Activated CD4-positive, alpha-beta memory T cell treated with anti-CD3 and anti-CD28 coated beads for 36 hours (primary cell): ENCODE measurements around the gene NCK1. TPM values are rescaled to one million over a fixed set of nuclear protein-coding genes. Genes with fewer than 3 reads are reported as not detected.

Source experiments
- CTCF ChIA-PET: fragments of 350-600 bp; sonication (Branson Sonifier 250); formaldehyde crosslinking; loops from one replicate; lab custom pipeline; 2021; ENCODE audit warnings: antibody characterized with exemption, inconsistent platforms; lab: Charles Lee
- POLR2A ChIA-PET: fragments of 350-600 bp; sonication (Branson Sonifier 250); formaldehyde crosslinking; loops from one replicate; lab custom pipeline; 2021; ENCODE audit warnings: antibody characterized with exemption; lab: Charles Lee
- DNase-seq: peaks from one replicate; pipeline ENCODE4 v3.0.0-alpha.2; 2020
- H3K27ac Mint-ChIP-seq: one replicate; pipeline ENCODE4 v1.8.0; 2021; ENCODE audit warnings: mixed read lengths
- H3K27me3 Mint-ChIP-seq: one replicate; pipeline ENCODE4 v1.8.0; 2021; ENCODE audit warnings: mixed read lengths
- H3K36me3 Mint-ChIP-seq: one replicate; pipeline ENCODE4 v1.8.0; 2021; ENCODE audit warnings: mixed read lengths
- H3K4me1 Mint-ChIP-seq: one replicate; pipeline ENCODE4 v1.8.0; 2021; ENCODE audit warnings: low read depth, mixed read lengths
- H3K4me3 Mint-ChIP-seq: one replicate; pipeline ENCODE4 v1.8.0; 2021; ENCODE audit warnings: mild to moderate bottlenecking, mixed read lengths
- H3K9me3 Mint-ChIP-seq: one replicate; pipeline ENCODE4 v1.8.0; 2021; ENCODE audit warnings: mixed read lengths
- intact Hi-C: fragments of 100-400 bp; cut with micrococcal nuclease; formaldehyde crosslinking; loops from one replicate; pipeline ENCODE4 v1.15.1; 2023
- total RNA-seq, 2 experiments: library from RNA; stranded (reverse); gene quantifications; one replicate each; pipeline ENCODE4 v1.2.3, GENCODE V29; 2021

The NCK1 gene
- 10 to 100 TPM; 32.3 to 38.0 TPM for total RNA-seq

DNA sequence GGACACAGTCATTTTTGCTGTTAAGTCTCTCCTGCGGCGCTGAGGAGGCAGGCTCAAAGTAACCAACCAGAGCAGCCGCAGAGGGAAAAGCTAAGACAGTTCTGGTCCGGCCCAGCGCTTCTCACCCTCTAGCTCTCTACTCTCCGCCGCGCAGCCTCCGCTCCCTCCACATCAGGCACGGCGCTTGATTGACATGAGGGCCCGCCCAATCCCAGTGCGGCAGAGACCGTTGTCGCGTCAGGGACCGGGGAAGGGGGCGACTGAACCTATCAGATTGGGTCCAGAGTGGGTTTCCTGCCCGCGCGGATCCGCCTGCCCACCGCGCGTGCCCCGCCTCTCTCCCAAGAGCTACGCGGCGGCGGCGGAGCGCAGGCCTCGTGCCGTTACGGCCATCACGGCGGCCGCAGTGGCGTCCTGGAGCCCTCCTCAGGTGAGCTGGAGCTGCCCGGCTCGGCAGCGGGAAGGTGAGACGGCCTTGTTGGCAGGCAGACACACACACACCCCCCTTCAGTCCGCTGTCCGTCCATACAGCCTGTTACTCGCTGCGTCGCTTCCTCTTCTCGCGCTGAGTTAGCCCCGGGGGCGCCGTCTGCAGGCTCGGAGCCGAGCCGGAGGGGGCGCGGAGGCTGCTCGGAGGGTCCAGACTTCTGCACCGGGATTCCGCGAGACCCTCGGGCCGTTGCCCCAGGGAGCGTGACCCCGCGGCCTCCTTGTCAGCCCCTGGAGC lies at the start of gene NCK1:
NCK1 (plus strand) TSS at position 319 of the 727 bp plus-strand sequence. CDS start 65,794 bp downstream, outside the sequence.
- H3K4me3 Mint-ChIP-seq: peak within 1 kb of the TSS; percentile 94

DNA sequence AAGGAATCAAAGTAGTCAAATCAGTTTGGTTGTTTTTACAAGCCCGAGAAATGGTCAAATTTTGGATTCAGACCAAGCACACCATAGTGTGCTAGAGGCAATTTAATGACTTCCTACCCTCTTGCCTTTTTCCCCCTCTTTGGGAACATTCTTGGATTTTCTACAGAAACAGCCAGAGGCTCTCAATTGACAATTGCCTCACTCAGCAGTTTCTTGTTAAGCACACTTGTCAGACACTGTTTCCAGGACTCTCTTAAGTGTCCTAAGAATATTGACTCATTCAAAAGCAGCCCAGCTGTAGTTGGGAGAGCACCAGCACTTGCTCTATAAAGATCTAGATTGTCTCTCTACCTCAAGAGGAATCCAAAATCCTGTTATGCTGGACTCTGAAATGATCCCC lies 44.6 kb upstream of the NCK1 start:
- POLR2A ChIA-PET: no interaction called here
- intact Hi-C loops: loop anchor here (5.0 kb wide), 1 partner anchor 740 kb away; no protein-coding TSS in a partner anchor

More for the DNA sequence above, at the start of gene NCK1:
- Mint-ChIP-seq H3K9me3 (peaks cover 2% of the 10 kb centered on the region), H3K36me3 (peaks cover 17% of the 10 kb centered on the region), H3K4me1 (peaks cover 32% of the 10 kb centered on the region), H3K27me3 (no peaks in the 10 kb centered on the region), H3K27ac (peak within 1 kb of the TSS; percentile 95)
- CTCF ChIA-PET: interaction anchor here (0.7 to 6.1 kb wide), 9 partner anchors 22 to 471 kb away, joined by 3 to 52 read pairs (median 5); partner anchors contain the start of gene STAG1
- peak; percentile 99 for DNase-seq
- POLR2A ChIA-PET: interaction anchor here (0.7 to 3.2 kb wide), 13 partner anchors 11 to 667 kb away, joined by 3 to 43 read pairs (median 5); partner anchors contain the start of genes MSL2 and STAG1
- intact Hi-C loops: loop anchor here (1.0 to 10.0 kb wide), 10 partner anchors 23 to 895 kb away; partner anchors contain the start of genes MSL2, PCCB, PPP2R3A and STAG1

DNA sequence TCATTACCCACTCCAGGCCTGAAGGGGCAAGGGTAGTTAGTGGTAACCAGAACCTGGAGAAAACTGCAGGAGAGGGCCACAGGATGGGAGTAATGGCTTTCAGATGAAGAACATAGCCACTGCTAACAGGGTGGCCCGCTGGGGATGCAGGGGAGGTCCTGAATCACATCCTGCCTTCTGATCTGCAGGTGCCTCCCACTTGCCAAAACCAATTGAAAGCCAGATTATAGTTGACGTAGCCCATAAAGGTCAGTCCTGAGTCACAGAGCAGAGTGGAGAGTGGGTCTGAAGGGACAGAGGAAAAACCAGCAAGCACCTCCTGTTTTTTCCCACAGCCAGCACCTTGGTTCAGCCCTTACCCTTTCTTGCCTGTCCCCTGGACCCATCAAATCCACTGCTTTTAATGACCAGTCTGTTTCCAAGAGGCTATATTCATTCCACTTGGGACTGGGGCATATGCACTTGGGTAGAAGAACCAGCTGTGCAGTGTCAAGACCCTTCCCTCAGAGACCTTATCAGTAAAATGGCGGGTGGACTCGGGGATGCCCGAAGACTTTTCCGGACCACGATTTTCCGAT lies 43.7 kb upstream of the NCK1 start:
- intact Hi-C loops: loop anchor here (1.0 to 5.0 kb wide), 5 partner anchors 21 to 741 kb away; partner anchors contain the start of gene NCK1
- CTCF ChIA-PET: interaction anchor here (0.9 kb wide), 1 partner anchor 66 kb away, joined by 3 read pairs; the partner anchor contains the start of gene STAG1
- no peaks in the 10 kb centered on the region for H3K9me3 Mint-ChIP-seq

More for the DNA sequence above, 44.6 kb upstream of the NCK1 start:
- Mint-ChIP-seq H3K4me1 (peaks cover 19% of the 10 kb centered on the region), H3K4me3 (no peak overlapping the region), H3K27me3 (peaks cover 32% of the 10 kb centered on the region), H3K27ac (no peak overlapping the region), H3K36me3 (no peaks in the 10 kb centered on the region), H3K9me3 (no peaks in the 10 kb centered on the region)
- no peak for DNase-seq
- CTCF ChIA-PET: interaction anchor here (1.0 kb wide), 1 partner anchor 65 kb away, joined by 3 read pairs; the partner anchor contains the start of gene STAG1

DNA sequence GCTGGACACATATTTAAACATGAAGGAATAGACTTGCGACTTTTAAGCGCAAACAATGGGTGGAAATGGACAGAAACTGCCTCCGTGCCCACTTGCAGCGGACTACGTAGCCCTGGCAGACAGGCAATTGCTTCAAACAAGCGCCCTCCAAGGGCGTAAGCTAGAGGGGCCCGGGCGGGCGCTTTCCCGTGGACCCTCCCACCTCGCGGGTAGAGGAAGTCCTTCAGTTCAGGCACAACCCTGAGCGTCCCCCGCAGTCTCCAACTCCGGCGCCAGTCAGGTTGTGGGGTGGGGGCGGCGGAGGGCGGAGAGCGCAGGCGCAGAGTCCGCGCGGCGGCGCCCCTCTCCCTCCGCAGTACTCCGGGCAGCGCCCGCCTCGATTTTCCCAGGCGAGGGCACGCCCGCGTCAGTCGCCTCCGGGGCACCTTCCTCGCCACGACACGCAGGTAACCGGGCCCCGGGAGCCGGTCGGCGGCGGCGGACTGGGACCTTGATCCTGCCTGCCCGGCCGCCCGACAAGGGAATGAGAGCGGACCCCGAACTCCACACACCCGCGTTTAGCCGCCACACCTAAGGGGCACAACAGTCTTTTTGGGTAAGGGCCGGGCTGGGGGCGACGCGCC lies 43.1 kb upstream of the NCK1 start, which contains the start of gene SLC35G2:
SLC35G2 (plus strand) TSS at position 358 of the 623 bp plus-strand sequence. CDS start 35,335 bp downstream, outside the sequence.
- Mint-ChIP-seq H3K27ac (no peak within 1 kb of the TSS), H3K27me3 (peaks cover 34% of the 10 kb centered on the region), H3K4me1 (peaks cover 19% of the 10 kb centered on the region), H3K9me3 (peaks cover 2% of the 10 kb centered on the region), H3K36me3 (no peaks in the 10 kb centered on the region), H3K4me3 (peak within 1 kb of the TSS; percentile 78)
- intact Hi-C loops: loop anchor here (1.0 to 5.0 kb wide), 5 partner anchors 20 to 742 kb away; partner anchors contain the start of gene NCK1
- ChIA-PET CTCF (interaction anchor here (0.9 kb wide), 1 partner anchor 66 kb away, joined by 3 read pairs; the partner anchor contains the start of gene STAG1), POLR2A (no interaction called here)
- peak; percentile 50 for DNase-seq

More for the DNA sequence above, 43.7 kb upstream of the NCK1 start:
- H3K27me3 Mint-ChIP-seq: peaks cover 32% of the 10 kb centered on the region
- peak; percentile 75 for DNase-seq
- H3K36me3 Mint-ChIP-seq: no peaks in the 10 kb centered on the region
- no peak overlapping the region for H3K27ac Mint-ChIP-seq
- POLR2A ChIA-PET: no interaction called here
- H3K4me1 Mint-ChIP-seq: peaks cover 19% of the 10 kb centered on the region
- H3K4me3 Mint-ChIP-seq: peak overlapping the region; percentile 78

DNA sequence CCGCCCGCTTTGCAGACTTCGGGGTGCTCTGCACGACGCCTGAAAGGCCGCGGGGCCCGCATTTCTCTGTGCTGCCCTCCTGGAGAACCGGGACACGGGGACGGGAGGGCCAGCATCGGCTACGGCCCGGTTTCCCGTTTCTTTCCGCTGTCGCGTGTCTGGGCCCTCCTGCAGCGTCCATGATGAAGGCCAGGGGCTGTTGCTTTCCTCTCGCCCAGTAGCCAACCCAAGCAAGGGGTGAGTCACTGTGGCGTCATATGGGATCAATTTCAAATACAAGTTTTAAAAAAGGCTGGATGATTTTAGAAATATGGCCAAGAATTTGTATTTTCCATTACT lies 42.6 kb upstream of the NCK1 start:
- Mint-ChIP-seq H3K36me3 (no peaks in the 10 kb centered on the region), H3K4me3 (peak overlapping the region; percentile 78), H3K4me1 (peaks cover 19% of the 10 kb centered on the region), H3K27ac (no peak overlapping the region), H3K27me3 (peaks cover 36% of the 10 kb centered on the region), H3K9me3 (peaks cover 6% of the 10 kb centered on the region)
- ChIA-PET CTCF (interaction anchor here (0.7 kb wide), 1 partner anchor 195 kb away, joined by 3 read pairs; no protein-coding TSS in a partner anchor), POLR2A (no interaction called here)
- intact Hi-C loops: loop anchor here (2.0 to 5.0 kb wide), 2 partner anchors 19 to 742 kb away; no protein-coding TSS in a partner anchor
- peak; percentile 44 for DNase-seq

DNA sequence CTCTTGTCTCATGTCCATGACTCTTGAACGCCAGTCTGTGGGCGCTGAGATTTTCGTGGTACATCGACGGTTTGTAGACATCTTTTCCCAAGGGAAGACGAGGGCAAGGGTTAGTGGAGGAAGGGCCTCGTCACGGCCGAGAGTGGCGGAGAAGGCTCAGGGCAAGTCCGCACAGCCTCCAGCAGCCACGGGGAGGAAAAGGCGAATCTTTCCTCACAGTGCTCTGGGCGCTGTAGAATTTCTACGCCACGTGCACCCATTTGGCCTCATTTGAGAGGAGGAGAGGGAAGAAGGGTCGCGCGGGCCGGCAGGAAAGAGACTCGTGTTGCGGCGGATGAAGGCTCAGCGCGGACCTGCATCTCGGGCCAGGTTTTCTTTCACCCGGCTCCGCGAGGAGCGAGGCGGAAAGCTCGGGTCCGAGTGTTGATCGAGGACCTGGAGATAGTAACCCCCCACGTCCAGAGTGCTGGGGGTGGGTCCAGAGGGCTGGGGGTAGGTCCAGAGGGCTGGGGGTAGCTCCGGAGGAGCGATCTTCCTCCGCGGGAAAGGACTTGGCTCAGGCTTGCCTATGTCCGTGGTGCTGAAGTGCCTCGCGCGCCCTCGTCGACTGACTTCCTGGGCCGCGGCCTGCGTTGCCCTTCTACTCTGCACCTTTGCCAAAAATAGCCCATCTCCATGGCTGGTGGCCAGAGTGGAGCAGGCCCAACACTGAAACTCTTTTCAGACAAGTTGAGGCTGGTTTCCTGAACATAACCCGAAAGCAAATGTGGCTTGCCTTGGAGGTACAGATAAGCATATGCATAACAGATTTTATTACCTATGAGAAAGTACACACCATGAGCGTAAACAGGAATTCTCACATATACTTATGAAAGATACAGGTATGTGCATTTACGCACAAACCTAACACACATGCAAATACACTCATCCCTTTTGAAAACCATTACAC lies 42.0 kb upstream of the NCK1 start:
- H3K36me3 Mint-ChIP-seq: no peaks in the 10 kb centered on the region
- no peak overlapping the region for H3K27ac Mint-ChIP-seq
- H3K4me3 Mint-ChIP-seq: peak overlapping the region; percentile 78
- ChIA-PET CTCF (interaction anchor here (0.7 to 1.1 kb wide), 3 partner anchors 68 to 212 kb away, joined by 3 to 4 read pairs (median 3); partner anchors contain the start of gene STAG1), POLR2A (interaction anchor here (0.9 kb wide), 1 partner anchor 68 kb away, joined by 3 read pairs; the partner anchor contains the start of gene STAG1)
- H3K9me3 Mint-ChIP-seq: peaks cover 7% of the 10 kb centered on the region
- H3K4me1 Mint-ChIP-seq: peaks cover 19% of the 10 kb centered on the region
- intact Hi-C loops: loop anchor here (2.0 to 5.0 kb wide), 2 partner anchors 19 to 743 kb away; no protein-coding TSS in a partner anchor
- peak; percentile 52 for DNase-seq
- peaks cover 37% of the 10 kb centered on the region for H3K27me3 Mint-ChIP-seq

DNA sequence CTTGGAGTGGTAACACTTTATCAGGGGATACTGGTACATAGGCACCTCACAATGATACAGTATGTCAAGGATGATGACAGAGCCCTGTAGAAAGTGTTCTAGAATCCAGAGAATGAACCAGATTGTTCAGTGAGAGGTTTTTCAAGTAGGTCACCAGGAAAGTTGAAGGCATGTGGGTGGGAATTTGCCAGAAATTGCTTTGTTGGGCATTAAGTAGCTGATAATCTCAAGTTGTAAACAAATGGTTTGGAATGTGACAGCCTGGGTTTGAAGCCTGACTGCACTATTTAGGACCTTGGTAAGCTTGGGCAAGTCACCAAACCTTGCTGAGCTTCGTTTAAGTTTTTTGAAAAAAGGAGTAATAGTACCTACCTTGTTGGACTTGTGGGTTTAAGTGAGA lies 30.5 kb upstream of the NCK1 start:
- no peak for DNase-seq
- no peaks in the 10 kb centered on the region for H3K9me3 Mint-ChIP-seq
- H3K27ac Mint-ChIP-seq: no peak overlapping the region
- CTCF ChIA-PET: no interaction called here
- intact Hi-C loops: no loop called here
- peaks cover 5% of the 10 kb centered on the region for H3K36me3 Mint-ChIP-seq
- no peak overlapping the region for H3K4me3 Mint-ChIP-seq
- peaks cover 11% of the 10 kb centered on the region for H3K27me3 Mint-ChIP-seq
- POLR2A ChIA-PET: no interaction called here
- H3K4me1 Mint-ChIP-seq: no peaks in the 10 kb centered on the region

DNA sequence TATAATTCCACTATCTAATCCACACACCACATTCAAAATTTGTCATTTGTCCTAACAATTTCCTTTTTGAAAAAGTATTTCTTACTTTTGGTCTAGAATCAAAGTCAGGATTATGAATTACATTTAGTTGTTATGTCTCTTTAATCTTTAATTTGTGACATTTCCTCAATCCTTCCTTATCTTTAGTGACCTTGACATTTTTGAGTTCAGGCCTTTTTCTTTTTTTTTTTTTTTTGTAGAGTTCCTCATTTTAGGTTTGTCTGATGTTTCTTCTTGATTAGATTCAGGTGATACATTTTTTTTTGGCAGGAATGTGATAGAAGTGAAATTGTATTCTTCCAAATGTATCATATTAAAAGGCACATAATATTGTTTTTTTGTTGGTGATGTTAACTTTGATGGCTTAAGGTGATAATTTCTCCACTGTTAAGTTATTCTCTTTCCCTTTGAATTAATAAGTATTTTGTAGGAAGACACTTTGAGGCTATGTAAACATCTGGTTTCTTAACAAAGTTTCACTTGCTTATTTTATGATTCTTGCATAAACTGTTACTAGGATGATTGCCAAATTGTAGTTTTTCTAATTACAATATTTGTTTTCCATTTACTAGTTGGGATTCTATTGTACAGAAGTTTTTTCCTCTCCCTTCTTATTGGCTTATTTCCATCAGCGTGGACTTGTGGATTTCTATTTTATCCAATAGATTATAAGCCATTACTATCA lies 26.8 kb upstream of the NCK1 start:
- ChIA-PET CTCF (no interaction called here), POLR2A (no interaction called here)
- Mint-ChIP-seq H3K9me3 (no peaks in the 10 kb centered on the region), H3K4me3 (no peak overlapping the region), H3K27ac (no peak overlapping the region), H3K4me1 (peaks cover 19% of the 10 kb centered on the region), H3K36me3 (peaks cover 9% of the 10 kb centered on the region), H3K27me3 (peaks cover 6% of the 10 kb centered on the region)
- no peak for DNase-seq
- intact Hi-C loops: no loop called here

DNA sequence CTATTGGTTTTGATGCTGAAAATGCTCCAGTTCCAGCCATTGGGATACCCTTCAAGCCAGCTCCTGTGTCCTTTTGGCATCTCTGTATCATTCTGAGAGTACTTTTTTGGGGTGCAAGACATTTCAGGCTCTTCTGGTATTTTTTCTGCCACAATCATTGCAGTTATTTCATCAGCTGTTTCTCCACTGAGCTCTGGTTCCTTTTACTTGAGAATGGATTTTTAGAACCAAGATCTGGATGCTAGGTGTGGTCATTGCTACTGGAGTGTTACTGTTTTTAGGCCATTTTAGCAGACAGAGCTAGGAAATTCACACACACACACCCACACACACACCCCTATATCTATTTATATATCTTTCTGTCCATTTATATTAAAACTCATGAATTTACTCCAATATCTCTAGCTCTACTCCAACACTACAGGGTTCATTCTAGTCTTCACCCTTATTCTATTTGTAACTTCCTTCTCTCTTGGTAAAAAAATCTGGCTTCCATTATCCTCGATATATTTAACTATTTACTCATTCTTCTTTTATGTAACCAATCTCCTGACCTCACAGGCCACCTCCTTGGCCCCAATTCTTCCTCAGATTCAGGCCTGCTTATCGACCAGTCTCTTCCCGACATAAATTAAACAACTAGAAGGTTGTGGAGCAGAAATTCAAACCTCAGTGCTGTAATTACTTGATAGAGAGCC lies 26.0 kb upstream of the NCK1 start:
- H3K27me3 Mint-ChIP-seq: peaks cover 6% of the 10 kb centered on the region
- POLR2A ChIA-PET: no interaction called here

More for the DNA sequence above, 26.0 kb upstream of the NCK1 start:
- Mint-ChIP-seq H3K4me1 (peaks cover 19% of the 10 kb centered on the region), H3K27ac (no peak overlapping the region), H3K36me3 (peaks cover 7% of the 10 kb centered on the region), H3K9me3 (no peaks in the 10 kb centered on the region), H3K4me3 (no peak overlapping the region)
- CTCF ChIA-PET: no interaction called here
- DNase-seq: no peak
- intact Hi-C loops: no loop called here
